Thymus (tissue), 11 donors: ENCODE results near the gene NBDY. TPM values are rescaled to one million over a fixed set of nuclear protein-coding genes. Genes with fewer than 3 reads are reported as not detected.
A peak's percentile ranks its signal among the peaks of the same experiment; 100 is the strongest.
"Not testable (repeated sequence)": the region's sequence is repeated elsewhere in the genome, so short reads cannot be mapped to it uniquely, and the experiment has no call there.

Experiments used
- DNase-seq, 9 donors: peaks; one replicate each; pipeline ENCODE4 v3.0.0-alpha.2; 2013; ENCODE audit warnings: low spot score in 9 of 9, low read depth in 6 of 9, missing footprints in 1 of 9
- H3K27ac ChIP-seq, 2 donors: one replicate each; pipeline ENCODE4 v1.5.1; 2013; ENCODE audit warnings: control low read depth in 1 of 2, low read depth in 1 of 2, low read length in 1 of 2, mild to moderate bottlenecking in 1 of 2, moderate library complexity in 1 of 2
- H3K27me3 ChIP-seq, 2 donors: one replicate each; pipeline ENCODE4 v1.5.1; 2013; ENCODE audit warnings: low read length in 1 of 2; ENCODE audit not compliant: control insufficient read depth in 2 of 2, insufficient read depth in 1 of 2
- H3K36me3 ChIP-seq, 2 donors: one replicate each; pipeline ENCODE4 v1.5.1; 2013; ENCODE audit warnings: low read length in 1 of 2, mild to moderate bottlenecking in 1 of 2, moderate library complexity in 1 of 2; ENCODE audit not compliant: control insufficient read depth in 2 of 2, insufficient read depth in 2 of 2
- H3K4me1 ChIP-seq, 2 donors: one replicate each; pipeline ENCODE4 v1.5.1; 2013; ENCODE audit warnings: low read length in 2 of 2; ENCODE audit not compliant: control insufficient read depth in 2 of 2, insufficient read depth in 2 of 2
- H3K4me3 ChIP-seq, 2 donors: one replicate each; pipeline ENCODE4 v1.5.1; 2013; ENCODE audit warnings: low read length in 2 of 2, control low read depth in 1 of 2, mild to moderate bottlenecking in 1 of 2
- H3K9me3 ChIP-seq, 2 donors: one replicate each; pipeline ENCODE4 v1.5.1; 2013; ENCODE audit warnings: low read length in 1 of 2, mild to moderate bottlenecking in 1 of 2; ENCODE audit not compliant: control insufficient read depth in 2 of 2, insufficient read depth in 1 of 2
- WGBS: extraction: QIAGEN DNeasy Blood & Tissue Kit; methylation state at CpG from one replicate; pipeline ENCODE4 v1.1.7; 2013; 5-methylcytosine and 5-hydroxymethylcytosine counted together
- polyA plus RNA-seq: library from polyadenylated mRNA; stranded (reverse); fragments of 200-250 nt; gene quantifications from one replicate; pipeline ENCODE4 v1.2.3, GENCODE V29; 2013
- total RNA-seq: library from RNA; stranded (reverse); fragments of 120-200 nt; gene quantifications from one replicate; pipeline ENCODE4 v1.2.4, GENCODE V29; 2013
- donor health status: healthy.

The NBDY gene
- total and polyA plus RNA-seq, 2 donors: 13.9 to 32.6 TPM

- H3K36me3 ChIP-seq: peaks cover 4 to 5% of the 10 kb centered on the region in 2 donors
- DNase-seq: no peak
- WGBS: 100% methylated on average over 1 of the region's 1 CpG
- no peaks in the 10 kb centered on the region for H3K27me3 ChIP-seq
- no peaks in the 10 kb centered on the region for H3K4me1 ChIP-seq
- H3K9me3 ChIP-seq: no peaks in the 10 kb centered on the region
- no peak overlapping the region for H3K27ac ChIP-seq
- H3K4me3 ChIP-seq: no peak overlapping the region
These were observed 9.6 kb downstream of the NBDY start for GRCh38 chrX:56738670-56739069.

GRCh38 chrX:56744996-56745395 is 16.0 kb downstream of the NBDY start:
- Histone ChIP-seq H3K36me3 (no peaks in the 10 kb centered on the region), H3K4me1 (no peaks in the 10 kb centered on the region), H3K4me3 (no peak overlapping the region), H3K27ac (no peak overlapping the region), H3K27me3 (no peaks in the 10 kb centered on the region), H3K9me3 (no peaks in the 10 kb centered on the region)
- no peak for DNase-seq
- 98% methylated on average over 4 of the region's 4 CpGs for WGBS

GRCh38 chrX:56746996-56747395 is 18.0 kb downstream of the NBDY start:
- no peak overlapping the region for H3K4me3 ChIP-seq
- H3K9me3 ChIP-seq: no peaks in the 10 kb centered on the region
- WGBS: 98% methylated on average over 1 of the region's 1 CpG
- no peaks in the 10 kb centered on the region for H3K4me1 ChIP-seq
- H3K36me3 ChIP-seq: no peaks in the 10 kb centered on the region
- no peaks in the 10 kb centered on the region for H3K27me3 ChIP-seq
- no peak overlapping the region for H3K27ac ChIP-seq
- no peak for DNase-seq

GRCh38 chrX:56751071-56751470 is 22.0 kb downstream of the NBDY start:
- Histone ChIP-seq H3K4me3 (no peak overlapping the region), H3K9me3 (no peaks in the 10 kb centered on the region), H3K27me3 (no peaks in the 10 kb centered on the region), H3K36me3 (no peaks in the 10 kb centered on the region), H3K27ac (no peak overlapping the region), H3K4me1 (no peaks in the 10 kb centered on the region)
- no peak for DNase-seq

- H3K27ac ChIP-seq: no peak overlapping the region
- no peak overlapping the region for H3K4me3 ChIP-seq
- H3K27me3 ChIP-seq: no peaks in the 10 kb centered on the region
- no peaks in the 10 kb centered on the region for H3K9me3 ChIP-seq
- H3K4me1 ChIP-seq: peaks cover 0 to 10% of the 10 kb centered on the region in 2 donors
- WGBS: 89% methylated on average over 7 of the region's 7 CpGs
- no peak for DNase-seq
- no peaks in the 10 kb centered on the region for H3K36me3 ChIP-seq
These were observed 28.3 kb downstream of the NBDY start for GRCh38 chrX:56757327-56757726.

GRCh38 chrX:56758456-56758855 is 29.4 kb downstream of the NBDY start:
- no peak overlapping the region for H3K4me3 ChIP-seq
- no peaks in the 10 kb centered on the region for H3K36me3 ChIP-seq
- DNase-seq: no peak
- H3K4me1 ChIP-seq: peaks cover 0 to 21% of the 10 kb centered on the region in 2 donors
- no peaks in the 10 kb centered on the region for H3K9me3 ChIP-seq
- no peak overlapping the region for H3K27ac ChIP-seq
- H3K27me3 ChIP-seq: no peaks in the 10 kb centered on the region
- 96% methylated on average over 4 of the region's 4 CpGs for WGBS

- Histone ChIP-seq H3K27ac (no peak overlapping the region), H3K4me1 (peaks cover under 1 to 33% of the 10 kb centered on the region in 2 donors), H3K4me3 (no peak overlapping the region), H3K9me3 (no peaks in the 10 kb centered on the region), H3K36me3 (no peaks in the 10 kb centered on the region), H3K27me3 (no peaks in the 10 kb centered on the region)
- DNase-seq: peak in 2 of 9 donors; percentile 49 to 62
- WGBS: 97% methylated on average over 7 of the region's 7 CpGs
These were observed 30.8 kb downstream of the NBDY start for GRCh38 chrX:56759736-56760409.

GRCh38 chrX:56760410-56761124 is 31.5 kb downstream of the NBDY start:
- whole genome bisulfite sequencing: 99% methylated on average over 15 of the region's 15 CpGs
- DNase-seq, H3K4me3 ChIP-seq, H3K27ac ChIP-seq, H3K9me3 ChIP-seq, H3K36me3 ChIP-seq, H3K27me3 ChIP-seq: not testable (repeated sequence)
- peaks cover 5 to 40% of the 10 kb centered on the region in 2 donors for H3K4me1 ChIP-seq

- Histone ChIP-seq H3K27ac (no peak overlapping the region), H3K4me3 (no peak overlapping the region), H3K27me3 (no peaks in the 10 kb centered on the region), H3K9me3 (no peaks in the 10 kb centered on the region), H3K4me1 (peaks cover 5 to 46% of the 10 kb centered on the region in 2 donors), H3K36me3 (no peaks in the 10 kb centered on the region)
- 95% methylated on average over 5 of the region's 5 CpGs for WGBS
- no peak for DNase-seq
These were observed 32.1 kb downstream of the NBDY start for GRCh38 chrX:56761167-56761566.
